Measurements from ENCODE around the gene GALNT18.
A peak's percentile ranks its signal among the peaks of the same experiment; 100 is the strongest.
"Not testable (repeated sequence)": the region's sequence is repeated elsewhere in the genome, so short reads cannot be mapped to it uniquely, and the experiment has no call there.

Gene GALNT18

GRCh38 chr11:11380340-11380739 lies 241.5 kb downstream of the GALNT18 start:
- DNase-seq: no peak

- no peak for DNase-seq
These were observed 242.1 kb downstream of the GALNT18 start for GRCh38 chr11:11379661-11380060.

GRCh38 chr11:11378184-11378940 lies 243.4 kb downstream of the GALNT18 start:
- no peak for DNase-seq

- DNase-seq: no peak
These were observed 247.3 kb downstream of the GALNT18 start for GRCh38 chr11:11374358-11375148.

- no peak for DNase-seq
These were observed 247.9 kb downstream of the GALNT18 start for GRCh38 chr11:11373934-11374333.

- no peak for DNase-seq
These were observed 249.3 kb downstream of the GALNT18 start for GRCh38 chr11:11372461-11372860.

GRCh38 chr11:11370962-11371303 lies 250.9 kb downstream of the GALNT18 start:
- no peak for DNase-seq

GRCh38 chr11:11370255-11370961 lies 251.4 kb downstream of the GALNT18 start:
- no peak for DNase-seq

- no peak for DNase-seq
These were observed 255.0 kb downstream of the GALNT18 start for GRCh38 chr11:11366793-11367192.

- no peak for DNase-seq
These were observed 258.1 kb downstream of the GALNT18 start for GRCh38 chr11:11363674-11364073.

GRCh38 chr11:11359611-11360010 lies 262.2 kb downstream of the GALNT18 start:
- no peak for DNase-seq

GRCh38 chr11:11356842-11357241 lies 265.0 kb downstream of the GALNT18 start:
- no peak for DNase-seq

GRCh38 chr11:11352878-11353277 lies 268.9 kb downstream of the GALNT18 start, which contains the start of gene CSNK2A3:
CSNK2A3 (minus strand) TSS chr11:11353250; CDS start chr11:11353119, 131 bp downstream.
- DNase-seq: not testable (repeated sequence)

- DNase-seq: not testable (repeated sequence)
These were observed 270.0 kb downstream of the GALNT18 start for GRCh38 chr11:11351851-11352250.

- no peak for DNase-seq
These were observed 270.7 kb downstream of the GALNT18 start for GRCh38 chr11:11351042-11351586.

- DNase-seq: no peak
These were observed 271.9 kb downstream of the GALNT18 start for GRCh38 chr11:11349870-11350337.

- DNase-seq: no peak
These were observed 272.5 kb downstream of the GALNT18 start for GRCh38 chr11:11349106-11349825.

GRCh38 chr11:11348303-11348702 lies 273.5 kb downstream of the GALNT18 start:
- no peak for DNase-seq

- peak; percentile 48 for DNase-seq
These were observed 274.2 kb downstream of the GALNT18 start for GRCh38 chr11:11347592-11347991.

- no peak for DNase-seq
These were observed 275.5 kb downstream of the GALNT18 start for GRCh38 chr11:11346303-11346702.

- DNase-seq: peak; percentile 81
These were observed 276.7 kb downstream of the GALNT18 start for GRCh38 chr11:11345099-11345498.

GRCh38 chr11:11344045-11344444 lies 277.8 kb downstream of the GALNT18 start:
- DNase-seq: no peak

All from NCI-H2029 treated with DMSO at 0.1 percent for 48 hours (cell line).